Neuronal stem cell (in vitro differentiated cells): Measurements from ENCODE around the gene PLAC1.

Experiments used
- DNase-seq: peaks from one replicate; pipeline ENCODE4 v3.0.0-alpha.2; 2013; ENCODE audit warnings: low spot score
- H2AFZ ChIP-seq: one replicate; pipeline ENCODE4 v1.6.1; 2013; ENCODE audit warnings: mild to moderate bottlenecking, low read length, inconsistent platforms
- H2AK5ac ChIP-seq: 2 replicates; pipeline ENCODE4 v1.6.1; 2013; ENCODE audit warnings: low read depth, mild to moderate bottlenecking, inconsistent platforms, low read length, moderate library complexity, mixed read lengths
- H2BK120ac ChIP-seq: 2 replicates; pipeline ENCODE4 v1.6.1; 2013; ENCODE audit warnings: low read depth, mild to moderate bottlenecking, inconsistent platforms, low read length, moderate library complexity, mixed read lengths
- H2BK12ac ChIP-seq: one replicate; pipeline ENCODE4 v1.6.1; 2013; ENCODE audit warnings: low read length, inconsistent platforms
- H2BK15ac ChIP-seq: 2 replicates; pipeline ENCODE4 v1.6.1; 2013; ENCODE audit warnings: mild to moderate bottlenecking, low read length, inconsistent platforms, mixed read lengths
- H2BK5ac ChIP-seq: one replicate; pipeline ENCODE4 v1.6.1; 2013; ENCODE audit warnings: inconsistent platforms, mild to moderate bottlenecking, low read length, moderate library complexity
- H3K14ac ChIP-seq: one replicate; pipeline ENCODE4 v1.6.1; 2013; ENCODE audit warnings: low read length, inconsistent platforms
- H3K18ac ChIP-seq: 2 replicates; pipeline ENCODE4 v1.6.1; 2013; ENCODE audit warnings: low read length, inconsistent platforms
- H3K23ac ChIP-seq: 2 replicates; pipeline ENCODE4 v1.6.1; 2013; ENCODE audit warnings: low read depth, mild to moderate bottlenecking, mixed read lengths, low read length, inconsistent platforms; ENCODE audit not compliant: poor library complexity
- H3K27ac ChIP-seq: replicated peaks from 3 replicates; pipeline ENCODE4 v1.5.1; 2013; ENCODE audit warnings: low read length, inconsistent platforms
- H3K27me3 ChIP-seq, 3 experiments: 2 replicates each; pipeline ENCODE4 v1.6.1; 2013; ENCODE audit warnings: low read length in 3 of 3, mild to moderate bottlenecking in 2 of 3, inconsistent platforms in 1 of 3, low read depth in 1 of 3, mixed read lengths in 1 of 3, moderate library complexity in 1 of 3; ENCODE audit not compliant: control insufficient read depth in 3 of 3, insufficient read depth in 3 of 3
- H3K36me3 ChIP-seq, 2 donors: replicated peaks in 1 of 2; 2 replicates each; pipeline ENCODE4 v1.6.1; 2013; ENCODE audit warnings: low read length in 2 of 2; ENCODE audit not compliant: control insufficient read depth in 2 of 2, insufficient read depth in 2 of 2
- H3K4ac ChIP-seq: 2 replicates; pipeline ENCODE4 v1.6.1; 2013; ENCODE audit warnings: inconsistent platforms, mild to moderate bottlenecking, low read length, moderate library complexity
- H3K4me1 ChIP-seq, 2 donors: 1 replicate in 1 of 2; 2 replicates in 1 of 2; pipeline ENCODE4 v1.6.1; 2013; ENCODE audit warnings: low read length in 2 of 2, low read depth in 1 of 2; ENCODE audit not compliant: control insufficient read depth in 2 of 2, insufficient read depth in 1 of 2
- H3K4me2 ChIP-seq: one replicate; pipeline ENCODE4 v1.6.1; 2013; ENCODE audit warnings: mild to moderate bottlenecking, low read length, inconsistent platforms; ENCODE audit not compliant: insufficient read depth, poor library complexity, severe bottlenecking
- H3K4me3 ChIP-seq, 2 donors: 2 replicates each; pipeline ENCODE4 v1.5.1; 2013; ENCODE audit warnings: low read length in 2 of 2, mild to moderate bottlenecking in 2 of 2, inconsistent platforms in 1 of 2, moderate library complexity in 1 of 2
- H3K79me1 ChIP-seq: one replicate; pipeline ENCODE4 v1.6.1; 2013; ENCODE audit warnings: low read depth, mild to moderate bottlenecking, inconsistent platforms, low read length, moderate library complexity
- H3K9ac ChIP-seq: one replicate; pipeline ENCODE4 v1.6.1; 2013; ENCODE audit warnings: mild to moderate bottlenecking, low read depth, low read length, inconsistent platforms; ENCODE audit not compliant: poor library complexity
- H3K9me3 ChIP-seq, 2 donors: replicated peaks in 1 of 2; 2 replicates each; pipeline versions ENCODE3 to v1.6.1; 2013; ENCODE audit warnings: low read length in 2 of 2, mild to moderate bottlenecking in 2 of 2, inconsistent platforms in 1 of 2, low read depth in 1 of 2, mixed read lengths in 1 of 2, moderate library complexity in 1 of 2; ENCODE audit not compliant: control insufficient read depth in 2 of 2, insufficient read depth in 1 of 2
- H4K8ac ChIP-seq: one replicate; pipeline ENCODE4 v1.6.1; 2013; ENCODE audit warnings: low read depth, mild to moderate bottlenecking, inconsistent platforms, low read length, moderate library complexity
- H4K91ac ChIP-seq: one replicate; pipeline ENCODE4 v1.6.1; 2013; ENCODE audit warnings: low read length, low read depth, mild to moderate bottlenecking, inconsistent platforms; ENCODE audit not compliant: poor library complexity
- WGBS, 2 donors: extraction: QIAGEN DNeasy Blood & Tissue Kit; methylation state at CpG; one replicate each; pipeline ENCODE4 v1.1.7; 2013; ENCODE audit warnings: missing lambda C conversion rate in 2 of 2, mixed read lengths in 1 of 2; ENCODE audit not compliant: insufficient read length in 2 of 2, insufficient replicate concordance in 1 of 2; ENCODE audit errors: extremely low coverage in 2 of 2; 5-methylcytosine and 5-hydroxymethylcytosine counted together

Gene PLAC1

DNA sequence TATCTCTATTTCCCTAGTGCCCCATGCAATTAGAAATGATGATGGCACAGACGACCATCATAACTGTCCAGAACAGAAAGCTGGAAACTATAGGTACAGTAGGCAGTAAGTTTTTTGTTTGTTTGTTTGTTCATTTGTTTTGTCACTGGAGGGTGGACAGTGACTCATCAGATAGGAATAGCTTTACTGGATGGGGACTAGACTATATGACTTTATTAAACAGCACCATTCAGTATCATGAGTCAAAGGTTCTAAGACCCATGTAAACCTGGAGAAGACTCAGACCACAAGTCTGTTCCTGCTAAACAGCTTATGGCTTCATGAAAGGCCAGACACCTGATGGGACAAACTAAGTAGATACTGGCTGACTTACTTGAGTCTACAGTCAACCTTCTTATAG lies 38.4 kb downstream of the PLAC1 start:
- H3K23ac ChIP-seq: no peak overlapping the region
- no peak for DNase-seq
- WGBS, 2 donors: no CpG with 5 or more reads among the region's 1 CpG
- H4K8ac ChIP-seq: no peak overlapping the region
- peaks cover 0 to 1% of the 10 kb centered on the region in 2 donors for H3K4me1 ChIP-seq
- no peak overlapping the region for H3K4ac ChIP-seq
- H4K91ac ChIP-seq: no peak overlapping the region
- no peak overlapping the region for H3K4me2 ChIP-seq
- no peak overlapping the region for H2AFZ ChIP-seq
- H3K18ac ChIP-seq: no peak overlapping the region
- H3K4me3 ChIP-seq: no peak overlapping the region
- H3K9ac ChIP-seq: no peak overlapping the region
- no peak overlapping the region for H2BK120ac ChIP-seq
- no peaks in the 10 kb centered on the region for H3K79me1 ChIP-seq
- no peak overlapping the region for H3K27ac ChIP-seq
- H2BK15ac ChIP-seq: no peak overlapping the region
- no peak overlapping the region for H2BK12ac ChIP-seq
- H3K14ac ChIP-seq: no peak overlapping the region
- no peaks in the 10 kb centered on the region for H3K27me3 ChIP-seq
- no peaks in the 10 kb centered on the region for H3K36me3 ChIP-seq
- H2AK5ac ChIP-seq: no peak overlapping the region
- no peak overlapping the region for H2BK5ac ChIP-seq
- H3K9me3 ChIP-seq: no peaks in the 10 kb centered on the region

DNA sequence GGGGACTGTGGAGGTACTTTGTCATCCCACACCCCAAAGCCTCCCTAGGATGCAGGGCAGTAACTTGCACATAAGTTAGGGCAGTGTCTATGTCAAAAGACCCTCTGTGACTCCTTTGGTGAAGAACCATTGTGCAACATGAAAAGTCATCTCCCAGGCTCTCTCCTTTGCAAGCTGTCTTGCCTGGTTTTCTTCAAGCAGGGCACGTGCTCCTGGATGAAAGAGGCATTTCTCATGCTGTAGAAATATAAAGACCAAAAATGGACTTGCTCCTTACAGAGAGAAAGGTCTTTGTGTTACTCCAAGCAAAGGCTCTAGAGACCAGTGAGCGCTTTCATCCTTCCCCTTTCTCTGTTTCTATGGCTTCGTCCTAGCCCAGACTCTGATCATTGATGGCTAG lies 44.9 kb downstream of the PLAC1 start:
- Histone ChIP-seq H3K9ac (no peak overlapping the region), H3K4me2 (no peak overlapping the region), H3K9me3 (no peaks in the 10 kb centered on the region), H3K4me1 (no peaks in the 10 kb centered on the region), H3K4me3 (no peak overlapping the region), H4K91ac (no peak overlapping the region), H4K8ac (no peak overlapping the region), H3K27me3 (peaks cover 0 to 6% (median 0%) of the 10 kb centered on the region in 3 experiments), H3K36me3 (no peaks in the 10 kb centered on the region), H2BK5ac (no peak overlapping the region), H3K23ac (no peak overlapping the region), H2BK12ac (no peak overlapping the region), H2AFZ (no peak overlapping the region), H3K18ac (no peak overlapping the region), H3K27ac (no peak overlapping the region), H2AK5ac (no peak overlapping the region), H2BK120ac (no peak overlapping the region), H3K14ac (no peak overlapping the region), H3K79me1 (no peaks in the 10 kb centered on the region), H3K4ac (no peak overlapping the region), H2BK15ac (no peak overlapping the region)
- DNase-seq: no peak
- WGBS, 2 donors: no CpG with 5 or more reads among the region's 3 CpGs

DNA sequence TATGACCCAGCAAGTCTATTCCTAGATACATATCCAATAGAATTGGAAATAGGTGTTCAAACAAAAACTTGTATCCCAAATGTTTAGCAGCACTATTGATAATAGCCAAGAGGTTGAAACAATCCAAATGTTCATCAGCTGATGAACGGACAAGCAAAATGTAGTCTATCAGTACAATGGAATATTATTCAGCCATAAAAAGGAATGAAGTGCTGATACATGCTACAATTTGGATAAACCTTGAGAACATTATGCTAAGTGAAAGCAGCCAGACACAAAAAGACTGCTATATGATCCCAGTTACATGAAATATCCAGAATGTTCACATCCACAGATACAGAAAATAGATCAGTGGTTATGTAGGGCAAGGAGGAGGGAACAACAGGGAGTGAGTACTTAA lies 50.1 kb downstream of the PLAC1 start:
- no peak overlapping the region for H2BK15ac ChIP-seq
- no peak overlapping the region for H3K4ac ChIP-seq
- H3K79me1 ChIP-seq: no peaks in the 10 kb centered on the region
- no peak overlapping the region for H3K27ac ChIP-seq
- H3K9me3 ChIP-seq: no peaks in the 10 kb centered on the region
- no peak overlapping the region for H2AFZ ChIP-seq
- no peak overlapping the region for H3K23ac ChIP-seq
- peaks cover 0 to 3% of the 10 kb centered on the region in 2 donors for H3K4me1 ChIP-seq
- H2BK12ac ChIP-seq: no peak overlapping the region
- no peaks in the 10 kb centered on the region for H3K36me3 ChIP-seq
- no peak overlapping the region for H2BK120ac ChIP-seq
- no peak overlapping the region for H3K4me2 ChIP-seq
- no peak overlapping the region for H2AK5ac ChIP-seq
- H3K27me3 ChIP-seq: peaks cover 0 to 1% (median 0%) of the 10 kb centered on the region in 3 experiments
- no peak overlapping the region for H4K8ac ChIP-seq
- no peak for DNase-seq
- no peak overlapping the region for H4K91ac ChIP-seq
- H3K18ac ChIP-seq: no peak overlapping the region
- H3K14ac ChIP-seq: no peak overlapping the region
- WGBS, 2 donors: no CpG with 5 or more reads among the region's 1 CpG
- H3K9ac ChIP-seq: no peak overlapping the region
- no peak overlapping the region for H3K4me3 ChIP-seq
- no peak overlapping the region for H2BK5ac ChIP-seq

DNA sequence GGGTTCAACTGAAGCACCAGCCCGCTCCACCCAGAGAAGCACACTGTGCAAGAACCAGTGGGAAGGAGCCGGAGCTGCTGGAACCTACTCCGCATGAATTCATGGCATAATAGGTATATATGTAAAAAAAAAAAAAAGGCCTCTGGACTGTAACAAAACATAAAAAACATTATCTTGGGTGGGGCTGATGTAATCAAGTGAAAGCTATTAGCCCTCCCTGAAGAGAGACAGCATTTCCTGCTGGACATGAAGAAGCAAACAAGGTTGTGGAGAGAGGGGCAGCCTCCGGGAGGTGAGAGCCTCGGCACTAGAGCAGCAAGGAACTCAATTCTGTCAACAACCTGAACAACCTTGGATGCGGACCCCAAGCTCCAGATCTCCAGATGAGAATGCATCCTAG lies 50.7 kb downstream of the PLAC1 start:
- H3K9ac ChIP-seq: no peak overlapping the region
- no CpG with 5 or more reads among the region's 6 CpGs for WGBS, 2 donors
- H3K27me3 ChIP-seq: no peaks in the 10 kb centered on the region

More for the DNA sequence above, 50.7 kb downstream of the PLAC1 start:
- no peak overlapping the region for H3K14ac ChIP-seq
- H2AK5ac ChIP-seq: no peak overlapping the region
- H4K91ac ChIP-seq: no peak overlapping the region
- no peak overlapping the region for H2BK15ac ChIP-seq
- no peaks in the 10 kb centered on the region for H3K36me3 ChIP-seq
- H2BK5ac ChIP-seq: no peak overlapping the region
- no peak overlapping the region for H3K18ac ChIP-seq
- no peaks in the 10 kb centered on the region for H3K79me1 ChIP-seq
- no peak overlapping the region for H2BK120ac ChIP-seq
- H3K4ac ChIP-seq: no peak overlapping the region
- H2BK12ac ChIP-seq: no peak overlapping the region
- peaks cover 0 to 3% of the 10 kb centered on the region in 2 donors for H3K4me1 ChIP-seq
- no peak overlapping the region for H3K4me2 ChIP-seq
- H2AFZ ChIP-seq: no peak overlapping the region
- no peak overlapping the region for H3K4me3 ChIP-seq
- no peak overlapping the region for H3K27ac ChIP-seq
- no peaks in the 10 kb centered on the region for H3K9me3 ChIP-seq
- no peak overlapping the region for H4K8ac ChIP-seq
- DNase-seq: no peak
- no peak overlapping the region for H3K23ac ChIP-seq
